ENCODE data around the gene TYK2.
"Not testable (repeated sequence)": the region's sequence is repeated elsewhere in the genome, so short reads cannot be mapped to it uniquely, and the experiment has no call there.

DNA sequence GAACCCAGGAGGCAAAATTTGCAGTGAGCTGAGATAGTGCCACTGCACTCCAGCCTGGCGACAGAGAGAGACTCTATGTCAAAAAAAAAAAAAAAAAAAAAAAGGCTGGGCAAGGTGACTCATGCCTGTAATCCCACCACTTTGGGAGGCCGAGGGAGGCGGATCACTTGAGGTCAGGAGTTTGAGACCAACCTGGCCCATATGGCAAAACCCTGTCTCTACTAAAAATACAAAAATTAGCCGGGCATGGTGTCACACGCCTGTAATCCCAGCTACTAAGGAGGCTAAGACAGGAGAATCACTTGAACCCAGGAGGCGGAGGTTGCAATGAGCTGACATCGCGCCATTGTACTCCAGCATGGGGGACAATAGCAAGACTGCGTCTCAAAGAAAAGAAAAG, 43.6 kb downstream of the TYK2 start:
- TF ChIP-seq EZH2 (IDR thresholded peaks at IDR 0.05; ENCODE audit: insufficient read depth, poor library complexity, severe bottlenecking); EZH2phosphoT487 (IDR thresholded peaks at IDR 0.05; ENCODE audit: insufficient read depth, low read depth): not testable (repeated sequence)
